DND-41 (cell line): ENCODE results near the gene ADARB2.

Source experiments
- ATAC-seq: fragments of 200-7000 bp; cut with Tn5 transposase; 3 replicates; pipeline ENCODE4 v1.9.1; 2021; ENCODE audit warnings: low read depth; ENCODE audit not compliant: insufficient read depth
- DNase-seq: peaks from one replicate; pipeline ENCODE4 v3.0.0-alpha.2; 2020
- H2AFZ ChIP-seq: 2 replicates; pipeline ENCODE4 v1.6.0; 2012; ENCODE audit warnings: low read depth, low read length
- H3K27ac ChIP-seq: 2 replicates; pipeline ENCODE4 v1.5.1; 2012; ENCODE audit warnings: low read length, inconsistent platforms
- H3K27me3 ChIP-seq: fragments of 200-600 bp; sonication (generic); 2 replicates; pipeline ENCODE4 v1.6.0; 2012; ENCODE audit warnings: low read length, mild to moderate bottlenecking, inconsistent platforms; ENCODE audit not compliant: insufficient read depth, poor library complexity
- H3K36me3 ChIP-seq: 2 replicates; pipeline ENCODE4 v1.5.1; 2012; ENCODE audit warnings: low read length, inconsistent platforms; ENCODE audit not compliant: insufficient read depth
- H3K4me1 ChIP-seq: 2 replicates; pipeline ENCODE4 v1.5.1; 2012; ENCODE audit warnings: mild to moderate bottlenecking, low read length; ENCODE audit not compliant: insufficient read depth
- H3K4me2 ChIP-seq: 2 replicates; pipeline ENCODE4 v1.6.0; 2012; ENCODE audit warnings: mild to moderate bottlenecking, moderate library complexity, low read length, inconsistent platforms; ENCODE audit not compliant: insufficient read depth
- H3K4me3 ChIP-seq, 2 experiments: fragments of 200-600 bp in 1 of 2; shearing (Covaris generic) in 1 of 2; 2 replicates each; pipeline ENCODE4 v1.5.1; 2012 to 2016; ENCODE audit warnings: inconsistent platforms in 2 of 2, low read length in 2 of 2, mild to moderate bottlenecking in 2 of 2, low read depth in 1 of 2, moderate library complexity in 1 of 2
- H3K79me2 ChIP-seq: 2 replicates; pipeline ENCODE4 v1.6.0; 2012; ENCODE audit warnings: low read length, inconsistent platforms; ENCODE audit not compliant: insufficient read depth
- H3K9ac ChIP-seq: 2 replicates; pipeline ENCODE4 v1.6.0; 2012; ENCODE audit warnings: low read depth, mild to moderate bottlenecking, inconsistent platforms, low read length, moderate library complexity
- H3K9me3 ChIP-seq: 2 replicates; pipeline ENCODE4 v1.5.1; 2012; ENCODE audit warnings: low read length, moderate library complexity, mild to moderate bottlenecking, inconsistent platforms; ENCODE audit not compliant: insufficient read depth, severe bottlenecking
- H4K20me1 ChIP-seq: 2 replicates; pipeline ENCODE4 v1.6.0; 2012; ENCODE audit warnings: low read length; ENCODE audit not compliant: insufficient read depth
- EZH2 ChIP-seq: IDR thresholded peaks from 3 replicates; pipeline ENCODE4 v1.6.1; 2012; ENCODE audit warnings: borderline replicate concordance, low read depth, mild to moderate bottlenecking, moderate library complexity, low read length, inconsistent platforms; ENCODE audit not compliant: severe bottlenecking
- TF ChIP-seq, protein P1 (sequence below): IDR thresholded peaks from 2 replicates; pipeline ENCODE4 v1.5.1; 2012; ENCODE audit warnings: borderline replicate concordance, low read length, moderate library complexity, mild to moderate bottlenecking; ENCODE audit not compliant: poor library complexity, severe bottlenecking; ENCODE audit errors: extremely low read depth

Gene ADARB2

DNA sequence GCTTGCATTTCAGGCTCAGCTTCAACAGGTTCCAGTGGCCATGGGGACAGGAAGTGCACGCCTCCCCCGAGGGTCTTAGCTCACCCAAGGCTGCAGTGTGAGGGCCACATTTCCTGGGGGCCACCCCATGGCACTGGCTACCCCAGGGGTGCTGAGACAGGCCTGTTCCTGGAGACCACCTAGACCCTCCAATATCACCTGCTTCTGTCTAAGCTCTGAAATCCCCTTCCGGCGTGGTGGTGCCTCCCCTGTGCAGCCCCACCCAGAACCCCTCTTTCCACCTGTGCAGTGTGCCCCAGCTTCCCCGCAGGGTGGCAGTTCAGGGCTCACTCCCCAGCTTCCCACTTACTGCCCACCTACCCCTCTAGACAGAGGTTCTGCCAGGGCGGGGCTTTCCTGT is 83.1 kb downstream of the ADARB2 start:
- Histone ChIP-seq H3K9me3 (no peaks in the 10 kb centered on the region), H3K27me3 (no peaks in the 10 kb centered on the region), H4K20me1 (no peaks in the 10 kb centered on the region; the same call in 1 of the 2 replicates), H3K36me3 (no peaks in the 10 kb centered on the region), H3K4me1 (peaks cover 28% of the 10 kb centered on the region), H3K4me3 (no peak overlapping the region), H3K4me2 (no peak overlapping the region), H3K79me2 (no peaks in the 10 kb centered on the region), H3K27ac (no peak overlapping the region), H3K9ac (no peak overlapping the region), H2AFZ (no peak overlapping the region)
- DNase-seq (no peak), ATAC-seq (no peak)
- TF ChIP-seq, protein P1, sequence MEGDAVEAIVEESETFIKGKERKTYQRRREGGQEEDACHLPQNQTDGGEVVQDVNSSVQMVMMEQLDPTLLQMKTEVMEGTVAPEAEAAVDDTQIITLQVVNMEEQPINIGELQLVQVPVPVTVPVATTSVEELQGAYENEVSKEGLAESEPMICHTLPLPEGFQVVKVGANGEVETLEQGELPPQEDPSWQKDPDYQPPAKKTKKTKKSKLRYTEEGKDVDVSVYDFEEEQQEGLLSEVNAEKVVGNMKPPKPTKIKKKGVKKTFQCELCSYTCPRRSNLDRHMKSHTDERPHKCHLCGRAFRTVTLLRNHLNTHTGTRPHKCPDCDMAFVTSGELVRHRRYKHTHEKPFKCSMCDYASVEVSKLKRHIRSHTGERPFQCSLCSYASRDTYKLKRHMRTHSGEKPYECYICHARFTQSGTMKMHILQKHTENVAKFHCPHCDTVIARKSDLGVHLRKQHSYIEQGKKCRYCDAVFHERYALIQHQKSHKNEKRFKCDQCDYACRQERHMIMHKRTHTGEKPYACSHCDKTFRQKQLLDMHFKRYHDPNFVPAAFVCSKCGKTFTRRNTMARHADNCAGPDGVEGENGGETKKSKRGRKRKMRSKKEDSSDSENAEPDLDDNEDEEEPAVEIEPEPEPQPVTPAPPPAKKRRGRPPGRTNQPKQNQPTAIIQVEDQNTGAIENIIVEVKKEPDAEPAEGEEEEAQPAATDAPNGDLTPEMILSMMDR: no peak
- no peak for TF ChIP-seq EZH2

DNA sequence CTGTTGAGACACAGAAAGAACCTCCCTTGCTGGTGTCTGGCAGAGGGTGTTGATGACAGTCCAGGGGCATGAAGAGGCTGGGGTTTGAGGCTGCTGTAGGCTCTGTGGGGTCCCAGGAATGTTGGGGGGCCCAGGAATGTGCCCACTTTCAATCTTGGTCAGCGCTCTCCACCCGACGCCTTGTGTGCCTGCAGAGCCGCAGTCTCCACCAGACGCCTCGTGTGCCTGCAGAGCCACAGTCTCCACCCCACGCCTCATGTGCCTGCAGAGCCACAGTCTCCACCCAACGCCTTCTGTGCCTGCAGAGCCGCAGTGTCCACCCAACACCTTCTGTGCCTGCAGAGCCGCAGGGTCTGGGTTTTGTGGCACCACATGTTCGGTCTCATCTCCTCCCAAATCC is 84.0 kb downstream of the ADARB2 start:
- TF ChIP-seq EZH2: no peak
- TF ChIP-seq, protein P1: no peak
- DNase-seq (no peak), ATAC-seq (no peak)
- Histone ChIP-seq H3K27ac (no peak overlapping the region), H3K9me3 (no peaks in the 10 kb centered on the region), H3K4me2 (no peak overlapping the region), H2AFZ (no peak overlapping the region), H3K36me3 (no peaks in the 10 kb centered on the region), H3K4me1 (peaks cover 23% of the 10 kb centered on the region), H4K20me1 (no peaks in the 10 kb centered on the region; the same call in 1 of the 2 replicates), H3K4me3 (no peak overlapping the region), H3K27me3 (no peaks in the 10 kb centered on the region), H3K9ac (no peak overlapping the region), H3K79me2 (no peaks in the 10 kb centered on the region)

DNA sequence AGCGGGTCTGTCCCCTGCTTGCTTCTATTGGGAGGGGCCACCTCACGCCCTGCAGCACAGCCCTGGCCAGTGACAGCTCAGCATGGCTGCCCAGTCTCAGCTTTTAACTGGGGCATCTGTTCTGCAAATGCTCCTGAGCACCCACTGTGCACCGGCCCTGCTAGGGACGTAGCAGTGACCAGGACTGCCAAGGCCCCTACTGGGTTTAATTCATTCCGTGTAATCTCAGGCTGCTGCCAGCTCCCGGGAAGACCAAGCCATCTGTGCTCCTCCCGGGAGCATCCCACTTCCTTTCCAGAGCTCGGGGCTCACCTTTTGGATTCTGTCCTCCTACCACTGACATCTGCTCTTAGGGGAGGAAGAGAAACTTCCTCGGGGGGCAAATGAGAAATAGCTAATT is 85.2 kb downstream of the ADARB2 start:
- Histone ChIP-seq H3K9me3 (no peaks in the 10 kb centered on the region), H3K9ac (no peak overlapping the region), H3K36me3 (no peaks in the 10 kb centered on the region), H2AFZ (no peak overlapping the region), H3K79me2 (no peaks in the 10 kb centered on the region), H3K4me2 (no peak overlapping the region), H3K27ac (no peak overlapping the region), H3K4me3 (no peak overlapping the region), H3K4me1 (peaks cover 11% of the 10 kb centered on the region), H3K27me3 (no peaks in the 10 kb centered on the region), H4K20me1 (no peaks in the 10 kb centered on the region; the same call in 1 of the 2 replicates)
- DNase-seq: no peak
- TF ChIP-seq, protein P1: no peak
- TF ChIP-seq EZH2: no peak
- ATAC-seq: no peak
